Cardiac fibroblast (primary cell): ENCODE results near the gene ZNF214.

ENCODE experiments used
- DNase-seq, 2 donors: peaks; one replicate each; pipeline versions ENCODE4 v3.0.0 to v3.0.0-alpha.2; 2010; ENCODE audit warnings: low read depth in 2 of 2
- H3K4me3 ChIP-seq, 2 donors: replicated peaks in 1 of 2; 1 replicate in 1 of 2; 2 replicates in 1 of 2; pipeline ENCODE4 v1.5.1; 2011; ENCODE audit warnings: low read depth in 2 of 2, low read length in 2 of 2, mild to moderate bottlenecking in 2 of 2, moderate library complexity in 1 of 2
- CTCF ChIP-seq: IDR thresholded peaks from one replicate; pipeline ENCODE4 v1.5.1; 2011; ENCODE audit warnings: low read depth, mild to moderate bottlenecking, low read length, inconsistent platforms

ZNF214 gene

DNA sequence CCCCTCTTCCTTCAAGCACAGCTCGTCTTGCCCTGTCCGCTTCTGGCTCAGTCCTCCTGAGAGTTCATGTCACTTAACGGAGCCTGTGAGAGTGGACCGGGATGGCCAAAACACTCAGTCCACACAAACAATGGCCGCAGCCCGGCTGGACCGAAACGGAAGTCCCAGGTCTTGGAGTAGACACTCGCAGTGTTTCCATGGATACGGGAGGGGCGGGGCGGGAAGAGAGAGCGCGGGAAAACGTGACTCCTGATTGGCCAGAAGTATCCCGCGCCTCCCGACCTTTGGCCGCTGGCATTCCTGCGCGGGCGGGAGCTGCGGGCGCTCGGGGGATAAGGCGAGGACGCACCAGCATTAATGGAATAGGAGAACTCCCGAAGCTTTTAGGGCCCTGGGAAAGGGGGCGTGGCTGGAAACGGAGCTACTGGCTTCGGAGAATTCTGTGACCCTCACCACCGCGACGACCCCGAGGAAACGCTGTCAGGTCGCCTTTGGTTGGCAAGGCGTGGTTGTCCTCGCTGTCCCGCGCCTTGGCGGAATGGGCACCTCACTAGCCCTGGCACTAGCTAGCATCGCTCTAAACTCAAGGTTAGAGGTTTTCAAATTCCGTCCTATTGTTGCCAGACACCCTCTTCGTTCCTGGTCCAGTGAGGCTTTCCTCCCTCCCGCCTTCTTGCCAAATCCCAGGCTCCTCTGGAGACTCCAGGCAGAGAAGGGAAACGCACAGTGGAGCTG lies at the start of gene ZNF214, which contains the start of gene NLRP14:
ZNF214 (minus strand) TSS at position 164 of the 735 bp plus-strand sequence. CDS start 17,511 bp downstream, outside the sequence.
NLRP14 (plus strand) TSS at position 297 of the 735 bp plus-strand sequence. CDS start 18,108 bp downstream, outside the sequence.
- H3K4me3 ChIP-seq: peak within 1 kb of the TSS; percentile 64 to 66
- peak; percentile 94 to 96 for DNase-seq
- no peak for TF ChIP-seq CTCF

- no peak overlapping the region for H3K4me3 ChIP-seq
- no peak for DNase-seq
- no peak for TF ChIP-seq CTCF
These were observed 42.4 kb upstream of the ZNF214 start for GRCh38 chr11:7062534-7062933.

- DNase-seq: peak; percentile 49 to 90
- TF ChIP-seq CTCF: no peak
- H3K4me3 ChIP-seq: no peak overlapping the region
These were observed 40.7 kb upstream of the ZNF214 start for GRCh38 chr11:7060868-7061267.

GRCh38 chr11:7057641-7058040 lies 37.5 kb upstream of the ZNF214 start:
- no peak for TF ChIP-seq CTCF
- H3K4me3 ChIP-seq: no peak overlapping the region
- DNase-seq: peak in 1 of 2 donors; percentile 12

GRCh38 chr11:7056828-7057513 lies 36.8 kb upstream of the ZNF214 start:
- peak; percentile 19 to 58 for DNase-seq
- H3K4me3 ChIP-seq: no peak overlapping the region
- TF ChIP-seq CTCF: no peak

DNA sequence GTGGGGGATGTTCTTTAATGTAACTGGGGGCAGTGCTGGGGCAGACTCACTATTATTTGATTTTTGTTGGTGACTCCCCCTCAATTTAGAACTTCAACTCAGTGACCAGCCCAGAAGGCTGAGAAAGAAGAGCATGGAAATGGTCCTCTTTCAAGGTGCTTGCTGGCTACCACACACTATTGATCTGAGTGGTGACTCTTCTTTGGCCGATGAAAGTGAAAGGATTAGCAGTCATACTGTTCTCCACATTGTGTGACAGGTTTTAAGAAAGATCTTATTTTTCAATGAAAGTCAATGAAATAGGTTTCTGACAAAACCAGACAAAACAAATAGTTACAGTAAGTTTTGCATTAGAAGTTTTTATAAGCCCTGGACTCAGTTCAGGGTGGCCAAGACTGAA lies 30.0 kb upstream of the ZNF214 start:
- no peak for DNase-seq
- TF ChIP-seq CTCF: no peak
- H3K4me3 ChIP-seq: no peak overlapping the region
